ENCODE results near the gene BPIFB6.

DNA sequence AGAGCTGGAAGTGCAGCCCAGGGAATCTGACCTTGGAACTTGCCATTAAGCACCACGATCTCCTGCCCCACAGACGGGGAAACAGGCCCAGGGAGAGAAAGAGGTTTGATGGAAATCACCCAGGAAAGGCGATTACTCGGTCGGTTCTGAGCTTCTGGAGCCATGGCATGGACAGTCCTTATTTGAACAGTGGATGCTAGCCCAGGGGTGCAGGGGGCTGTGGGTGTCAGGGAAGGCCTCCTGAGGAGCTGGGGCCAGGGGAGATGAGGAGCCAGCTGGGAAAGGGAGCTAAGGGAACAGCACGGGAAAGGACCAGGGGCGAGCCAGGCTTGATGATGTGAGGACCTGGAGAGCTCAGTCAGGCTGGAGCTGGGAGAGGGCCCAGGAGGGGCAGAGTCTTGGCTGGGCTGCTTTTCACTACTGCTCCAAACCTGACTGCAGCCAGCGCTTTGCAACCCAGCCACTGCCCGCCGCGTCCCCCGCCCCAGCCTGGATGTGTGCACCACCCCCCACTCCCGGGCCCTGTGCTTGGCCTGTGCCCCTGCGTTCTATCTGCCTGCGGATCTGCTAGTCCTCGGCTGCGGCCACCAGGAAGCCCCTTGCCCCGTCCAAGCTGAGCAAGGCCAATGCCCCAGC, 45.0 kb upstream of the BPIFB6 start:
- no peak for TF ChIP-seq CTCF (IDR thresholded peaks at IDR 0.05)
- TF ChIP-seq POLR2A (IDR thresholded peaks at IDR 0.05), result no peak
